Caco-2 (cell line): Measurements from ENCODE around the gene ANKLE2. TPM values are rescaled to one million over a fixed set of nuclear protein-coding genes. Genes with fewer than 3 reads are reported as not detected.

Experiments used
- BruUV-seq: library from RNA; stranded (reverse); fragments of 400-500 nt; replicated peaks from 2 replicates; lab custom pipeline; 2021; lab: Mats Ljungman, UMichigan
- CTCF ChIA-PET: fragments of 300-600 bp; sonication (Branson Sonifier 250); formaldehyde crosslinking; loops from one replicate; lab custom pipeline; 2022; ENCODE audit warnings: antibody characterized with exemption; lab: Charles Lee
- POLR2A ChIA-PET: fragments of 300-600 bp; sonication (Branson Sonifier 250); formaldehyde crosslinking; loops from one replicate; lab custom pipeline; 2022; ENCODE audit warnings: antibody characterized with exemption; lab: Charles Lee
- DNase-seq, 2 experiments: peaks; one replicate each; pipeline versions ENCODE4 v3.0.0 to v3.0.0-alpha.2; 2020 to 2022
- H3K27me3 ChIP-seq: replicated peaks from 2 replicates; pipeline ENCODE4 v1.6.0; 2011; ENCODE audit warnings: low read length; ENCODE audit not compliant: control insufficient read depth, insufficient read depth
- H3K36me3 ChIP-seq: 2 replicates; pipeline ENCODE4 v1.5.1; 2011; ENCODE audit warnings: low read length; ENCODE audit not compliant: control insufficient read depth, insufficient read depth
- H3K4me1 ChIP-seq: fragments of 250-450 bp; sonication (Bioruptor Pico); 2 replicates; pipeline ENCODE4 v1.5.1; 2020; ENCODE audit warnings: mild to moderate bottlenecking
- H3K4me3 ChIP-seq: 2 replicates; pipeline ENCODE4 v1.5.1; 2011; ENCODE audit warnings: low read depth, mild to moderate bottlenecking, control low read depth, low read length
- H3K9me3 ChIP-seq: fragments of 250-450 bp; sonication (Bioruptor Pico); 2 replicates; pipeline ENCODE4 v1.5.1; 2020; ENCODE audit warnings: mild to moderate bottlenecking, moderate library complexity
- H3K27ac Mint-ChIP-seq: one replicate; pipeline ENCODE4 v1.8.0; 2022; ENCODE audit warnings: mixed read lengths; ENCODE audit not compliant: unreplicated experiment
- H3K27me3 Mint-ChIP-seq: one replicate; pipeline ENCODE4 v1.8.0; 2022; ENCODE audit warnings: mixed read lengths; ENCODE audit not compliant: insufficient read depth, unreplicated experiment
- H3K36me3 Mint-ChIP-seq: one replicate; pipeline ENCODE4 v1.8.0; 2022; ENCODE audit warnings: mild to moderate bottlenecking, mixed read lengths; ENCODE audit not compliant: insufficient read depth, unreplicated experiment
- H3K4me1 Mint-ChIP-seq: one replicate; pipeline ENCODE4 v1.8.0; 2022; ENCODE audit warnings: low read depth, mixed read lengths; ENCODE audit not compliant: unreplicated experiment
- H3K4me3 Mint-ChIP-seq: one replicate; pipeline ENCODE4 v1.8.0; 2022; ENCODE audit warnings: mild to moderate bottlenecking, moderate library complexity, mixed read lengths; ENCODE audit not compliant: unreplicated experiment
- H3K9me3 Mint-ChIP-seq: one replicate; pipeline ENCODE4 v1.8.0; 2022; ENCODE audit warnings: mixed read lengths; ENCODE audit not compliant: unreplicated experiment
- CTCF ChIP-seq, 2 experiments: fragments of 200-600 bp in 1 of 2; IDR thresholded peaks; 1 replicate in 1 of 2; 2 replicates in 1 of 2; pipeline versions ENCODE4 v1.5.1 to v1.8.0; 2011 to 2022; ENCODE audit warnings: antibody characterized with exemption in 1 of 2, control low read depth in 1 of 2, inconsistent platforms in 1 of 2, low read depth in 1 of 2, low read length in 1 of 2, mild to moderate bottlenecking in 1 of 2, moderate library complexity in 1 of 2; ENCODE audit not compliant: insufficient read depth in 1 of 2, severe bottlenecking in 1 of 2, unreplicated experiment in 1 of 2
- intact Hi-C: fragments of 100-400 bp; cut with micrococcal nuclease; formaldehyde crosslinking; loops from one replicate; pipeline ENCODE4 v1.10.0; 2022; ENCODE audit not compliant: unreplicated experiment
- total RNA-seq: library from RNA; stranded (reverse); gene quantifications from 2 replicates; pipeline ENCODE4 v1.2.3, GENCODE V29; 2022

The ANKLE2 gene
- total RNA-seq, 1 experiment from 2014 or later: 80.8 TPM

GRCh38 chr12:132703641-132704040 is 58.0 kb downstream of the ANKLE2 start:
- BruUV-seq: no TSS peak

DNA sequence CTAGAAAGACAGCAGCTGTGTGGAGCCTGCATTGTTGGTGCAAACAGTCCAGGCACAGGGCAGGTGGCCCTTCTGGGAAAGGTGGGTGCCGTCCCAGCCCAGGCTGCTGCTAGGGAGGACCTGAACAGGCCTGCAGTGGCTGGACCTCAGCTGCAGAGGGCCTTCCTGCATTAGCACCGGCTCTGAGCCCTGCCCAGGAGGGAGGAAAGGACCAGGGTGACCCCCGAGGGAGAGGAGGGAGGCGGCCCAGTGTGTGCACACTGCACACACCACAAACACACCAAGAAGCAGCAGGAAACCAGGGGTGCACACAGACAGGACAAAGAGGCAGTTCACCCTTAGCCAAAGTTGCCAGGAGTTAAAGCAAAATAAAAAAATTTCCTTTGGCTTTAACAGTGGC is 59.0 kb downstream of the ANKLE2 start:
- no peaks in the 10 kb centered on the region for H3K27me3 Mint-ChIP-seq
- intact Hi-C loops: no loop called here
- H3K9me3 ChIP-seq: no peaks in the 10 kb centered on the region
- no peak for TF ChIP-seq CTCF (IDR thresholded peaks at IDR 0.05; ENCODE audit: insufficient read depth in 1 of 2, low read depth in 1 of 2, low read length in 1 of 2, severe bottlenecking in 1 of 2, unreplicated experiment in 1 of 2)
- peaks cover 67% of the 10 kb centered on the region for H3K36me3 Mint-ChIP-seq
- no TSS peak for BruUV-seq
- no peaks in the 10 kb centered on the region for H3K4me1 ChIP-seq
- H3K36me3 ChIP-seq: no peaks in the 10 kb centered on the region
- ChIA-PET POLR2A (no interaction called here), CTCF (no interaction called here)
- no peaks in the 10 kb centered on the region for H3K9me3 Mint-ChIP-seq
- no peaks in the 10 kb centered on the region for H3K27me3 ChIP-seq
- H3K27ac Mint-ChIP-seq: no peak overlapping the region
- DNase-seq: no peak
- peaks cover 6% of the 10 kb centered on the region for H3K4me1 Mint-ChIP-seq
- H3K4me3 Mint-ChIP-seq: no peak overlapping the region
- no peak overlapping the region for H3K4me3 ChIP-seq

More at GRCh38 chr12:132703641-132704040, 58.0 kb downstream of the ANKLE2 start:
- Mint-ChIP-seq H3K27me3 (no peaks in the 10 kb centered on the region), H3K9me3 (no peaks in the 10 kb centered on the region), H3K36me3 (peaks cover 63% of the 10 kb centered on the region), H3K27ac (peak overlapping the region; percentile 7), H3K4me3 (no peak overlapping the region), H3K4me1 (peaks cover 6% of the 10 kb centered on the region)
- no peaks in the 10 kb centered on the region for H3K4me1 ChIP-seq
- no peak overlapping the region for H3K4me3 ChIP-seq
- DNase-seq: no peak
- POLR2A ChIA-PET: no interaction called here
- CTCF ChIA-PET: interaction anchor here (0.8 kb wide), 1 partner anchor 18 kb away, joined by 4 read pairs; no protein-coding TSS in a partner anchor
- H3K9me3 ChIP-seq: no peaks in the 10 kb centered on the region
- intact Hi-C loops: no loop called here
- TF ChIP-seq CTCF (IDR thresholded peaks at IDR 0.05; ENCODE audit: insufficient read depth in 1 of 2, low read depth in 1 of 2, low read length in 1 of 2, severe bottlenecking in 1 of 2, unreplicated experiment in 1 of 2): no peak
- no peaks in the 10 kb centered on the region for H3K27me3 ChIP-seq
- H3K36me3 ChIP-seq: no peaks in the 10 kb centered on the region; the same call in 1 of the 2 replicates

DNA sequence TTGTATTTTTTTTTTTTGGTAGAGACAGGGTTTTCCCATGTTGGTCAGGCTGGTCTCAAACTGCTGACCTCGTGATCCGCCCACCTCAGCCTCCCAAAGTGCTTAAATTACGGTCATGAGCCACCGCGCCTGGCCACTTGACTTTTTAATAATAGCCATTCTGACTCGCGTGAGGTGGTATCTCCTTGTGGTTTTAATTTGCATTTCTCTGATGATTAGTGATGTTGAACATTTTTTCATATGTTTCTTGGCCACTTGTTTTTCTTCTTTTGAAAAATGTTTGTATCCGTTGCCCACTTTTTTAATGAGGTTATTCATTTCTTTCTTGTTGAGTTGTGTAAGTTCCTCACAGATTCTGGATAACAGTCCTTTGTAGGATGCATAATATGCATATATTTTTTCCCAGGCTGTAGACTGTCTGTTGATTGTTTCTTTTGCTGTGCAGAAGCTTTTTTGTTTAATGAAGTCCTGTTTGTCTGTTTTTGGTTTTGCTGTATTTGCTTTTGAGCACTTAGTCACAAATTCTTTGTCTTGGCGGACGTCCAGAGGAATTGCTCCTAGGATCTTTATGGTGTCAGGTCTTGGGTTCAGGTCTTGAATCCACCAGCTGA is 61.3 kb downstream of the ANKLE2 start:
- intact Hi-C loops: no loop called here
- Mint-ChIP-seq H3K27ac (no peak overlapping the region), H3K36me3 (peaks cover 77% of the 10 kb centered on the region), H3K9me3 (no peaks in the 10 kb centered on the region), H3K4me3 (no peak overlapping the region), H3K27me3 (no peaks in the 10 kb centered on the region), H3K4me1 (peaks cover 6% of the 10 kb centered on the region)
- Histone ChIP-seq H3K27me3 (no peaks in the 10 kb centered on the region), H3K4me3 (no peak overlapping the region), H3K36me3 (no peaks in the 10 kb centered on the region), H3K9me3 (no peaks in the 10 kb centered on the region), H3K4me1 (no peaks in the 10 kb centered on the region)
- BruUV-seq: no TSS peak
- DNase-seq: no peak
- POLR2A ChIA-PET: no interaction called here
- CTCF ChIA-PET: no interaction called here
- TF ChIP-seq CTCF (IDR thresholded peaks at IDR 0.05; ENCODE audit: insufficient read depth in 1 of 2, low read depth in 1 of 2, low read length in 1 of 2, severe bottlenecking in 1 of 2, unreplicated experiment in 1 of 2): no peak
